GM12892 (cell line): ENCODE results near the gene CHST15.

Experiments
- POLR2A ChIP-seq: IDR thresholded peaks from 2 replicates; pipeline ENCODE4 v1.6.1; 2011; ENCODE audit warnings: low read depth, low read length, control low read depth
- TAF1 ChIP-seq: IDR thresholded peaks from 2 replicates; pipeline ENCODE4 v1.6.1; 2011; ENCODE audit warnings: low read depth, mild to moderate bottlenecking, control low read depth, low read length, borderline replicate concordance

DNA sequence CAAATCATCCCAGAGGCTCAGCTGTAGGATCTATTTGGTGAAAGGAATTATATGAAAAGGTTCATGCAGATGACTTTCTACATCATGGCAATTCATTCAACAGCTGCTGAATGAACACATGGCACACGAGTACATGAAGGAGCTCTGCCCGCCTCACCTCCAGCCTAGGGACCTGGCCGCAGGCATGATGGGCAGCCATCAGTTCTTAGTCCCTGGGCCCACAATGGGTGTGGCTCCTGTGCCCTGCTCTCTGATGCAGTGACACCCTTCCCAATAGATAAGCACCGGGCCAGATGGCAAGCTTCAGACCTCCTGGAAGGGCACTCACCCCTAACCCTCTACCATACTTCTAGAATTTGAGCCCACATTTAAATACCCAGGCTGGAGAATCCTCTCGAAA is 3.5 kb downstream of the CHST15 start:
- TF ChIP-seq TAF1 (no peak), POLR2A (no peak)
